Left lung (tissue), 10 donors: ENCODE data around the gene TRABD2A. TPM values are rescaled to one million over a fixed set of nuclear protein-coding genes. Genes with fewer than 3 reads are reported as not detected.

ENCODE experiments used
- ATAC-seq: fragments of 200-7000 bp; cut with Tn5 transposase; one replicate; pipeline ENCODE4 v1.9.1; 2020; ENCODE audit warnings: moderate library complexity
- DNase-seq, 4 donors: peaks; one replicate each; pipeline ENCODE4 v3.0.0-alpha.2; 2013 to 2020
- H3K27ac ChIP-seq, 2 donors: fragments of 200-600 bp; sonication (generic) in 1 of 2; one replicate each; pipeline versions ENCODE4 v1.5.0 to v1.8.0; 2020 to 2021
- H3K27me3 ChIP-seq, 2 donors: fragments of 200-600 bp; sonication (generic) in 1 of 2; one replicate each; pipeline versions ENCODE4 v1.5.0 to v1.8.0; 2020 to 2021
- H3K36me3 ChIP-seq, 2 donors: fragments of 200-600 bp; sonication (generic) in 1 of 2; one replicate each; pipeline versions ENCODE4 v1.5.0 to v1.8.0; 2020 to 2021
- H3K4me1 ChIP-seq, 2 donors: fragments of 200-600 bp; one replicate each; pipeline ENCODE4 v1.8.0; 2021
- H3K4me3 ChIP-seq, 2 donors: fragments of 200-600 bp; sonication (generic) in 1 of 2; one replicate each; pipeline versions ENCODE4 v1.5.0 to v1.8.0; 2020 to 2021; ENCODE audit warnings: mild to moderate bottlenecking in 1 of 2
- H3K9me3 ChIP-seq, 2 donors: fragments of 200-600 bp; sonication (generic) in 1 of 2; one replicate each; pipeline versions ENCODE4 v1.5.0 to v1.8.0; 2020 to 2021
- intact Hi-C, 2 donors: fragments of 100-400 bp; cut with DNase I; formaldehyde crosslinking; loops; one replicate each; pipeline versions ENCODE4 v1.11.2 to v1.14.2; 2022
- polyA plus RNA-seq, 6 donors: library from polyadenylated mRNA; unstranded; fragments of 120-200 nt; gene quantifications; one replicate each; pipeline ENCODE4 v1.2.1, GENCODE V29; 2013; ENCODE audit not compliant: insufficient read length in 6 of 6
- total RNA-seq, 2 donors: library from RNA; stranded (reverse); fragmentation: NEBNext Ultra II Directional; extraction: Animal tissue kit (Norgen Biotek cat#: 25700); gene quantifications; one replicate each; pipeline ENCODE4 v1.2.1, GENCODE V29; 2021
- TF ChIP-seq, protein P1 (sequence below), 2 donors: fragments of 200-600 bp; sonication (generic) in 1 of 2; IDR thresholded peaks; one replicate each; pipeline versions ENCODE4 v1.5.0 to v1.8.0; 2021; ENCODE audit warnings: antibody characterized with exemption in 2 of 2
- donor health status: DM: no; HTN: yes; CAD: no.
- donor health status: DM: no; HTN: no; CAD: no.

Gene TRABD2A
- total and polyA plus RNA-seq, 8 donors: 3.0 to 24.7 (median 21.8) TPM

DNA sequence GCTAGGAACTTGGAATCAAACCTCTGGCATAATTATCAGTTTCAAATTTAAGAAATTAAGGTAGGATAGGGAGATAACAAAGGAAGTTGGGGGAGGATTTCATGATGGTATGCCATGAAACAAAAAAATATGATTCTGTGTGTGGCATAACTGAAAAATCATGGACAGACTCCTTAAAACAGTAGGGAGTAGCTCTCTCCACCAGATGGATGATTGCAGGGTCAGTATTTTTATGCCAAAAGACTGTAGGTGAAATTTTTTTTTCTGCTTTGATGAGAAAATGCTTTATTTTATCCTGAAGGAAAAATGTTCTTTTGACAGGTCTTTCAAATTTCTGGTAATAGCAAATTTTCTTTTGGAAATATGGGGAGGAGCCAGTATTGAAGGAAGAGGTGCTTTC, 94.3 kb downstream of the TRABD2A start:
- TF ChIP-seq, protein P1, sequence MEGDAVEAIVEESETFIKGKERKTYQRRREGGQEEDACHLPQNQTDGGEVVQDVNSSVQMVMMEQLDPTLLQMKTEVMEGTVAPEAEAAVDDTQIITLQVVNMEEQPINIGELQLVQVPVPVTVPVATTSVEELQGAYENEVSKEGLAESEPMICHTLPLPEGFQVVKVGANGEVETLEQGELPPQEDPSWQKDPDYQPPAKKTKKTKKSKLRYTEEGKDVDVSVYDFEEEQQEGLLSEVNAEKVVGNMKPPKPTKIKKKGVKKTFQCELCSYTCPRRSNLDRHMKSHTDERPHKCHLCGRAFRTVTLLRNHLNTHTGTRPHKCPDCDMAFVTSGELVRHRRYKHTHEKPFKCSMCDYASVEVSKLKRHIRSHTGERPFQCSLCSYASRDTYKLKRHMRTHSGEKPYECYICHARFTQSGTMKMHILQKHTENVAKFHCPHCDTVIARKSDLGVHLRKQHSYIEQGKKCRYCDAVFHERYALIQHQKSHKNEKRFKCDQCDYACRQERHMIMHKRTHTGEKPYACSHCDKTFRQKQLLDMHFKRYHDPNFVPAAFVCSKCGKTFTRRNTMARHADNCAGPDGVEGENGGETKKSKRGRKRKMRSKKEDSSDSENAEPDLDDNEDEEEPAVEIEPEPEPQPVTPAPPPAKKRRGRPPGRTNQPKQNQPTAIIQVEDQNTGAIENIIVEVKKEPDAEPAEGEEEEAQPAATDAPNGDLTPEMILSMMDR (IDR thresholded peaks at IDR 0.05): no peak
- Histone ChIP-seq H3K4me1 (peaks cover 0 to 4% of the 10 kb centered on the region in 2 donors), H3K27ac (no peak overlapping the region), H3K4me3 (no peak overlapping the region), H3K27me3 (no peaks in the 10 kb centered on the region), H3K36me3 (no peaks in the 10 kb centered on the region), H3K9me3 (no peaks in the 10 kb centered on the region)
- ATAC-seq (no peak), DNase-seq (no peak)
- intact Hi-C loops: no loop called here

DNA sequence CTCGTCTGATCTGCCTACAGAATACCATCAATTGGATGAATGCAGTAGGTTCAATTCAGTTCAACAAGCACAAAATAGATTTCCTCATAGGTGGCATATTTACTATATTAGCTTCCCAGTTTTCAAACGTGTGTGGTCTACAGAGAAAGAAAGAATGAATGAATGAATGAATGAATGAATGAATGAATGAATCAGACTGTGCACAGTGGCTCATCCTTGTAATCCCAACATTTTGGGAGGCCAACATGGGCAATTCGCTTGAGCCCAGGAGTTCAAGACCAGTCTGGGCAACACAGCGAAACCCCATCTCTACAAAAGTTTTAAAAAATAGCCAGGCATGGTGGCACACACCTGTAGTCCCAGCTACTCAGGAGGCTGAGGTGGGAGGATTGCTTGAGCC, 94.9 kb downstream of the TRABD2A start:
- H3K9me3 ChIP-seq: no peaks in the 10 kb centered on the region
- TF ChIP-seq, protein P1 (IDR thresholded peaks at IDR 0.05): no peak
- no peak for DNase-seq
- no peak for ATAC-seq
- no peaks in the 10 kb centered on the region for H3K27me3 ChIP-seq
- H3K4me1 ChIP-seq: peaks cover 0 to 4% of the 10 kb centered on the region in 2 donors
- intact Hi-C loops: no loop called here
- H3K36me3 ChIP-seq: no peaks in the 10 kb centered on the region
- H3K4me3 ChIP-seq: no peak overlapping the region
- no peak overlapping the region for H3K27ac ChIP-seq

DNA sequence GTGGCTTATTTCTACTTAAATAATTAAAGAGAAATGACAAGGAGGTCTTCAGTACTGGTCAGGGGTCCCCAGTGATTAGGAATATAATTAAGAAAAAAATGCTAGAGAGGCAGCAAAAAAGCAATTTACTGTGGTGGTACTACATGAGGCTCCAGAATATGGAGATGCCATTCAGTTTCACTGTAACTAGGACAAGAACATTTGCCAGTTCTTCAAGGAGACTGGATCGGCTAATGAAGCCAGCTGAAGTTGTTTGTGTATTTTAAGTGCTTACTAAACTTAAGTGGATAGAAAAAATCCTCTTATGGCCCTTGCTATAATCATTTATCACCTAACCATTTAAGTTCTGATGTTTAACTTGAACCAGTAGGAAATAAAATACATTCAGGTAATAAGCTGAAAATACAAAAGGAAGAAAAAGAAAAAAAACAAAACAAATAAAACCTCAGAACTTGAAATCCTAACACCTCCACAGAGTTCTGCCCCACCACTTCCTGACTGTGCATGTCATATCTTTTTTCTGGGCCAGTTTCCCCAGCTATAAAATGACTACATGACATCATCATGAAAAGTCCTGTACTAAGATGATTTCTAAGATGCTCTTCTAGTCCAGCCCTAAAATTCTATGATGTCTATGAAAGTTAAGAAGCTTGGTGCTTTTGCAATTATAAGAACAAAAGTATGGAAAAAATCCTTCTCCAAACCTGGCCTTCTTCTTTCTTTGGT, 98.0 kb downstream of the TRABD2A start:
- ATAC-seq: peak; percentile 78
- Histone ChIP-seq H3K4me1 (peaks cover 0 to 4% of the 10 kb centered on the region in 2 donors), H3K4me3 (no peak overlapping the region), H3K36me3 (no peaks in the 10 kb centered on the region), H3K27ac (peak overlapping the region; percentile 0 to 9), H3K9me3 (no peaks in the 10 kb centered on the region), H3K27me3 (no peaks in the 10 kb centered on the region)
- intact Hi-C loops: no loop called here
- TF ChIP-seq, protein P1 (IDR thresholded peaks at IDR 0.05): no peak
- DNase-seq: no peak

DNA sequence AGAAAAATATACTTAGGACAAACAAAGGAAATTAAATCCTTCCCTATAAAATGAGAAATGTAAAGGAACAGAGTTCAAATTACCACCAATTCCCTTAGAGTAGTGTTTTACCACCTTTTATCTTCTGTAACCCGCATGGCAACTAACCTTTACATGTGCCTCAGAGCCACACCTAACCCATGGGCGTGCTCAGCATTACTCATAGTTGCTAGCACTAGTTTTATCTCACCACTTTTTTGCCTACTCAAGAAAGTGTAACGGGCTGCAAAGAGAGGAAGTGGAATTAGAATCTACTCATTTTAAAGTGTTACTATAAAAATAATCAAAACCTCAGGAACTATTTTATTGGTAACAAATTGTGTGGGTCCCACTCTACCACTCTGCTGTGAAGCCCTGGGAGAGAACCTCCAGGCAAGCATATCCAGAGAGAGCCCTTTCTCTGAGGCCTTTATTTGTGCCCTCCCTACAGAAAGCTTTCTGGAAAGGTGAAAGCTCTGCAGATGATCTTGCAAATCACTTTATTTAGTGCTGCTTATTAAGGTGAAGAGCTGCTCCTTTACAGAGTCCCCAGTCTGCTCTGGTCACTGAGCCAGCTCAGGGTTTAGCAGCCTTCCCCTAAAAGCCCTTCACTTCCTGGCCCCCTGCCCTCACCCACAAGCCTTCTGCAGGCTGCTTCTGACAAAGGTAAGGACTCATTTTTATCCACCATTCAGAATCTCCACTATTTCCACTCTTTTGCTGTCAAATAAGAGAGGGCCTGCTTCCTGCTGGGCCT, 98.8 kb downstream of the TRABD2A start:
- Histone ChIP-seq H3K27me3 (no peaks in the 10 kb centered on the region), H3K36me3 (no peaks in the 10 kb centered on the region), H3K4me1 (peaks cover 0 to 4% of the 10 kb centered on the region in 2 donors), H3K9me3 (no peaks in the 10 kb centered on the region), H3K27ac (peak overlapping the region; percentile 0 to 9), H3K4me3 (no peak overlapping the region)
- intact Hi-C loops: no loop called here
- DNase-seq: peak in 1 of 4 donors; percentile 38
- peak; percentile 96 for ATAC-seq
- TF ChIP-seq, protein P1 (IDR thresholded peaks at IDR 0.05): no peak

DNA sequence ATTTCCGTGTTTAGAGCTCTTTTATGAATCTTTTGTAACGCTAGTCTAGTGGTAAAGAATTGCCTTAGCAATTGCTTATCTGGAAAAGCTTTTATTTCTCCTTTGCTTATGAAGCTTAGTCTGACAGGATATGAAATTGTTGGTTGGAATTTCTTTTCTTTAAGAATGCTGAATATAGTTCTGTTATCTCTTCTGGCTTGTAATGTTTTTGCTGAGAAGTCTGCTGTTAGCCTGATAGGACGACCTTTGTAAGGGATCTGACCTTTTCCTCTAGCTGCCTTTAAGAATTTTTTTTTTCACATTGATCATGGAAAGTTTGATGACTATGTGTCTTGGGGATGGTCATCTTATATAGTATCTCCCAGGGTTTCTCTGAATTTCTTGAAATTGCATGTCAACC, 101.1 kb downstream of the TRABD2A start:
- TF ChIP-seq, protein P1 (IDR thresholded peaks at IDR 0.05): no peak
- no peak overlapping the region for H3K27ac ChIP-seq
- ATAC-seq: no peak
- no peak overlapping the region for H3K4me3 ChIP-seq
- peaks cover 0 to 4% of the 10 kb centered on the region in 2 donors for H3K4me1 ChIP-seq
- no peaks in the 10 kb centered on the region for H3K27me3 ChIP-seq
- peaks cover 0 to 15% of the 10 kb centered on the region in 2 donors for H3K9me3 ChIP-seq
- no peak for DNase-seq
- intact Hi-C loops: no loop called here
- H3K36me3 ChIP-seq: no peaks in the 10 kb centered on the region
